22Rv1 (cell line): ENCODE data around the gene FUT6.

Experiments used
- H3K27ac ChIP-seq: fragments of 450-650 bp; 2 replicates; pipeline ENCODE4 v1.5.1; 2017
- CTCF ChIP-seq: fragments of 450-650 bp; IDR thresholded peaks from 2 replicates; pipeline ENCODE4 v1.5.1; 2017; ENCODE audit warnings: mild to moderate bottlenecking
- ZFX ChIP-seq: fragments of 450-650 bp; IDR thresholded peaks from 2 replicates; pipeline ENCODE4 v1.6.1; 2017; ENCODE audit warnings: antibody characterized with exemption, borderline replicate concordance

The FUT6 gene

GRCh38 chr19:5821521-5822180 is 17.9 kb downstream of the FUT6 start:
- TF ChIP-seq CTCF (no peak), ZFX (no peak)

GRCh38 chr19:5820785-5821184 is 18.7 kb downstream of the FUT6 start:
- no peak overlapping the region for H3K27ac ChIP-seq
- TF ChIP-seq CTCF (no peak), ZFX (no peak)

More at GRCh38 chr19:5821521-5822180, 17.9 kb downstream of the FUT6 start:
- no peak overlapping the region for H3K27ac ChIP-seq

- TF ChIP-seq ZFX (no peak), CTCF (no peak)
- H3K27ac ChIP-seq: no peak overlapping the region
Measured at GRCh38 chr19:5818594-5818993, 20.9 kb downstream of the FUT6 start.

- TF ChIP-seq ZFX: no peak
- TF ChIP-seq CTCF: no peak
- H3K27ac ChIP-seq: no peak overlapping the region
Measured at GRCh38 chr19:5817218-5817617, 22.3 kb downstream of the FUT6 start.

- H3K27ac ChIP-seq: no peak overlapping the region
- TF ChIP-seq CTCF (no peak), ZFX (no peak)
Measured at GRCh38 chr19:5814852-5815246, 24.7 kb downstream of the FUT6 start.

GRCh38 chr19:5814123-5814851 is 25.2 kb downstream of the FUT6 start:
- H3K27ac ChIP-seq: no peak overlapping the region
- TF ChIP-seq CTCF (no peak), ZFX (no peak)

- TF ChIP-seq CTCF (no peak), ZFX (no peak)
- H3K27ac ChIP-seq: no peak overlapping the region
Measured at GRCh38 chr19:5811117-5811516, 28.4 kb downstream of the FUT6 start.
